ENCODE data around the gene FAM229B. TPM values are rescaled to one million over a fixed set of nuclear protein-coding genes. Genes with fewer than 3 reads are reported as not detected.

The FAM229B gene
- total RNA-seq, 1 donor from 2014 or later = 32.2 TPM

DNA sequence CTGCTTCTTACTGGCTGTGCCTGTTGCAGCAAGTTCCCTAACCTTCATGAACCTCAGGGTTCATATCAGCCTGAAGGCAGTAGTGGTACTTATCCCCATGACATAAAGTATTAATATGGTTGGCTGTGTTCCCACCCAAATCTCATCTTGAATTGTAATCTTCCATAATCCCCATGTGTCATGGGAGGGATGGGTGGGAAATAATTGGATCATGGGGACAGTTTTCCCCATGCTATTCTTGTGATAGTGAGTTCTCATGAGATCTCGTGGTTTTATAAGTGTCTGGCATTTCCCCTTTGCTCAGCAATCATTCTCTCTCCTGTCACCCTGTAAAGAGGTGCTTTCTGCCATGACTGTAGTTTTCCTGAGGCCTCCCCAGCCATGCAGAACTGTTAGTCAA is 61.8 kb downstream of the FAM229B start:
- Mint-ChIP-seq H3K27me3 (ENCODE audit: insufficient read depth, low read depth) (no peaks in the 10 kb centered on the region), H3K4me3 (no peak overlapping the region), H3K27ac (no peak overlapping the region), H3K36me3 (no peaks in the 10 kb centered on the region), H3K4me1 (peaks cover 2% of the 10 kb centered on the region), H3K9me3 (no peaks in the 10 kb centered on the region)
- Histone ChIP-seq H3K79me2 (ENCODE audit: low read depth) (no peaks in the 10 kb centered on the region), H3K9ac (no peak overlapping the region), H3K4me2 (no peak overlapping the region), H3K4me3 (no peak overlapping the region), H3K27me3 (no peaks in the 10 kb centered on the region), H3K27ac (no peak overlapping the region), H4K20me1 (ENCODE audit: low read depth) (no peaks in the 10 kb centered on the region), H3K4me1 (no peaks in the 10 kb centered on the region), H3K9me3 (ENCODE audit: low read depth) (no peaks in the 10 kb centered on the region), H3K36me3 (no peaks in the 10 kb centered on the region), H3F3A (ENCODE audit: low read depth) (no peaks in the 10 kb centered on the region), H2AFZ (replicated peaks) (no peak overlapping the region)
- TF ChIP-seq EZH2 (IDR thresholded peaks at IDR 0.05) = no peak
- no peak for TF ChIP-seq EZH2phosphoT487 (IDR thresholded peaks at IDR 0.05)
- TF ChIP-seq CTCF (IDR thresholded peaks at IDR 0.05) = no peak
- DNase-seq (ENCODE audit: low spot score) = no peak

GRCh38 chr6:112149719-112150263 is 62.4 kb downstream of the FAM229B start:
- H3K79me2 ChIP-seq (ENCODE audit: low read depth) = no peaks in the 10 kb centered on the region
- no peaks in the 10 kb centered on the region for H3K4me1 ChIP-seq
- peaks cover 4% of the 10 kb centered on the region for H3K4me1 Mint-ChIP-seq
- H3K36me3 ChIP-seq = no peaks in the 10 kb centered on the region
- H3F3A ChIP-seq (ENCODE audit: low read depth) = no peaks in the 10 kb centered on the region
- H3K9ac ChIP-seq = no peak overlapping the region
- no peak overlapping the region for H2AFZ ChIP-seq (replicated peaks)
- H3K4me3 Mint-ChIP-seq = no peak overlapping the region
- H3K9me3 ChIP-seq (ENCODE audit: low read depth) = no peaks in the 10 kb centered on the region
- H3K9me3 Mint-ChIP-seq = no peaks in the 10 kb centered on the region
- H3K36me3 Mint-ChIP-seq = no peaks in the 10 kb centered on the region
- TF ChIP-seq CTCF (IDR thresholded peaks at IDR 0.05) (no peak), EZH2 (IDR thresholded peaks at IDR 0.05) (no peak), EZH2phosphoT487 (IDR thresholded peaks at IDR 0.05) (no peak)
- no peak overlapping the region for H3K4me2 ChIP-seq
- no peak overlapping the region for H3K27ac ChIP-seq
- no peaks in the 10 kb centered on the region for H3K27me3 Mint-ChIP-seq (ENCODE audit: insufficient read depth, low read depth)
- H3K27ac Mint-ChIP-seq = no peak overlapping the region
- H3K27me3 ChIP-seq = no peaks in the 10 kb centered on the region
- H4K20me1 ChIP-seq (ENCODE audit: low read depth) = no peaks in the 10 kb centered on the region
- no peak overlapping the region for H3K4me3 ChIP-seq
- DNase-seq (ENCODE audit: low spot score) = no peak

DNA sequence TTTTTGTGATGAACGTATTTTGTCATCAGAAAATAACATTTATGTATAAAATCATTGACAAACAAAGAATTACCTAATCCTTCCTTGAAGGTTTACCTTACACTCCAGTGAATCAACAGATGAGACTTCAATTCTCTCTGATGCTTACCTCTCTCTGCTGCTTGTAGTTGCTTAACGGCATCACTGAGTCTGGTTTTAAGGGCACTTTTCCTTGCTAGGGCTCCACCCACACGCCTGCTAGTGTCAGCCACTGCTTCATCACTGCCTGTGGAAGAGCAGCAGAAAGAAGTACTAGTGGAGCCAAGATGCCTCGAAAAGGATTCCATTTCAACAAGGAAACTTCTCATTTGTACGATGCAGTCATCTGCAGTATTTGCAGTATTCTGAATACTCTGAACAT is 63.0 kb downstream of the FAM229B start:
- H2AFZ ChIP-seq (replicated peaks) = peak overlapping the region; percentile 46
- Mint-ChIP-seq H3K4me1 (peaks cover 4% of the 10 kb centered on the region), H3K27me3 (ENCODE audit: insufficient read depth, low read depth) (no peaks in the 10 kb centered on the region)

More for the DNA sequence above, 63.0 kb downstream of the FAM229B start:
- DNase-seq (ENCODE audit: low spot score) = no peak
- Histone ChIP-seq H3K4me3 (no peak overlapping the region), H3K27ac (no peak overlapping the region), H3F3A (ENCODE audit: low read depth) (no peaks in the 10 kb centered on the region), H3K4me2 (no peak overlapping the region), H3K4me1 (no peaks in the 10 kb centered on the region), H3K79me2 (ENCODE audit: low read depth) (no peaks in the 10 kb centered on the region), H3K9ac (no peak overlapping the region), H4K20me1 (ENCODE audit: low read depth) (no peaks in the 10 kb centered on the region), H3K36me3 (no peaks in the 10 kb centered on the region), H3K27me3 (no peaks in the 10 kb centered on the region), H3K9me3 (ENCODE audit: low read depth) (no peaks in the 10 kb centered on the region)
- no peak overlapping the region for H3K27ac Mint-ChIP-seq
- TF ChIP-seq CTCF (IDR thresholded peaks at IDR 0.05) (no peak), EZH2 (IDR thresholded peaks at IDR 0.05) (no peak), EZH2phosphoT487 (IDR thresholded peaks at IDR 0.05) (no peak)
- H3K9me3 Mint-ChIP-seq = no peaks in the 10 kb centered on the region
- no peaks in the 10 kb centered on the region for H3K36me3 Mint-ChIP-seq
- H3K4me3 Mint-ChIP-seq = no peak overlapping the region

Other genes starting within 250 kb of the FAM229B start
- 149 and 167 TPM in 2 replicates for gene FYN, start 214.1 kb upstream of the FAM229B start, total RNA-seq (ENCODE audit: low replicate concordance)
- gene CCN6, start 33.5 kb upstream of the FAM229B start, total RNA-seq (ENCODE audit: low replicate concordance) = not detected in 2 replicates
- gene TUBE1, start 109 bp upstream of the FAM229B start, total RNA-seq (ENCODE audit: low replicate concordance) = 24.1 and 49.0 TPM in 2 replicates
- gene LAMA4, start 167.0 kb downstream of the FAM229B start, total RNA-seq (ENCODE audit: low replicate concordance) = 0.50 and 0.56 TPM in 2 replicates

Measured in neural progenitor cell (in vitro differentiated cells).